Fibroblast of upper back skin (primary cell): Measurements from ENCODE around the gene ACACA.

Experiments used
- DNase-seq: peaks from one replicate; pipeline ENCODE4 v3.0.0-alpha.2; 2013

The ACACA gene

GRCh38 chr17:37219876-37220606, 186.6 kb downstream of the ACACA start:
- DNase-seq: no peak

GRCh38 chr17:37218849-37219248, 187.8 kb downstream of the ACACA start:
- DNase-seq: no peak

GRCh38 chr17:37214416-37214815, 192.2 kb downstream of the ACACA start:
- no peak for DNase-seq

GRCh38 chr17:37213927-37214326, 192.7 kb downstream of the ACACA start:
- DNase-seq: no peak

- peak; percentile 12 for DNase-seq
Observed at GRCh38 chr17:37212179-37212578, 194.5 kb downstream of the ACACA start.

- DNase-seq: no peak
Observed at GRCh38 chr17:37211136-37211535, 195.5 kb downstream of the ACACA start.

GRCh38 chr17:37207103-37207502, 199.5 kb downstream of the ACACA start:
- no peak for DNase-seq

GRCh38 chr17:37206299-37206698, 200.3 kb downstream of the ACACA start:
- DNase-seq: no peak

- no peak for DNase-seq
Observed at GRCh38 chr17:37200497-37200896, 206.1 kb downstream of the ACACA start.

- no peak for DNase-seq
Observed at GRCh38 chr17:37197336-37197735, 209.3 kb downstream of the ACACA start.

- no peak for DNase-seq
Observed at GRCh38 chr17:37194208-37194607, 212.4 kb downstream of the ACACA start.

- peak; percentile 16 for DNase-seq
Observed at GRCh38 chr17:37191219-37191618, 215.4 kb downstream of the ACACA start.

- no peak for DNase-seq
Observed at GRCh38 chr17:37190493-37190892, 216.1 kb downstream of the ACACA start.

GRCh38 chr17:37188157-37188556, 218.5 kb downstream of the ACACA start:
- DNase-seq: no peak

- peak; percentile 11 for DNase-seq
Observed at GRCh38 chr17:37187262-37187661, 219.4 kb downstream of the ACACA start.

- DNase-seq: peak; percentile 42
Observed at GRCh38 chr17:37182786-37183465, 223.7 kb downstream of the ACACA start.

GRCh38 chr17:37180376-37180775, 226.3 kb downstream of the ACACA start:
- DNase-seq: peak; percentile 9

GRCh38 chr17:37179893-37180292, 226.7 kb downstream of the ACACA start:
- DNase-seq: peak; percentile 85

GRCh38 chr17:37177254-37177870, 229.3 kb downstream of the ACACA start:
- DNase-seq: no peak

GRCh38 chr17:37176723-37177122, 229.9 kb downstream of the ACACA start:
- DNase-seq: peak; percentile 12

- DNase-seq: peak; percentile 30
Observed at GRCh38 chr17:37174205-37174604, 232.4 kb downstream of the ACACA start.

- no peak for DNase-seq
Observed at GRCh38 chr17:37170881-37171425, 235.7 kb downstream of the ACACA start.

GRCh38 chr17:37168731-37169353, 237.8 kb downstream of the ACACA start:
- no peak for DNase-seq
